Measurements from ENCODE around the gene NFILZ.

GRCh38 chr19:8626842-8627241, 3.6 kb upstream of the NFILZ start:
- TF ChIP-seq, protein P1, sequence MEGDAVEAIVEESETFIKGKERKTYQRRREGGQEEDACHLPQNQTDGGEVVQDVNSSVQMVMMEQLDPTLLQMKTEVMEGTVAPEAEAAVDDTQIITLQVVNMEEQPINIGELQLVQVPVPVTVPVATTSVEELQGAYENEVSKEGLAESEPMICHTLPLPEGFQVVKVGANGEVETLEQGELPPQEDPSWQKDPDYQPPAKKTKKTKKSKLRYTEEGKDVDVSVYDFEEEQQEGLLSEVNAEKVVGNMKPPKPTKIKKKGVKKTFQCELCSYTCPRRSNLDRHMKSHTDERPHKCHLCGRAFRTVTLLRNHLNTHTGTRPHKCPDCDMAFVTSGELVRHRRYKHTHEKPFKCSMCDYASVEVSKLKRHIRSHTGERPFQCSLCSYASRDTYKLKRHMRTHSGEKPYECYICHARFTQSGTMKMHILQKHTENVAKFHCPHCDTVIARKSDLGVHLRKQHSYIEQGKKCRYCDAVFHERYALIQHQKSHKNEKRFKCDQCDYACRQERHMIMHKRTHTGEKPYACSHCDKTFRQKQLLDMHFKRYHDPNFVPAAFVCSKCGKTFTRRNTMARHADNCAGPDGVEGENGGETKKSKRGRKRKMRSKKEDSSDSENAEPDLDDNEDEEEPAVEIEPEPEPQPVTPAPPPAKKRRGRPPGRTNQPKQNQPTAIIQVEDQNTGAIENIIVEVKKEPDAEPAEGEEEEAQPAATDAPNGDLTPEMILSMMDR (IDR thresholded peaks at IDR 0.05): no peak
- TF ChIP-seq ZFX (IDR thresholded peaks at IDR 0.05; ENCODE audit: borderline replicate concordance): no peak

Data from 22Rv1 (cell line).